HL-60 (cell line): ENCODE data around the gene C5orf58.

Experiments used
- CTCF ChIP-seq: IDR thresholded peaks from one replicate; pipeline ENCODE4 v1.5.1; 2011; ENCODE audit warnings: low read length, control low read depth, inconsistent platforms; ENCODE audit not compliant: insufficient read depth
- GABPA ChIP-seq: IDR thresholded peaks from 2 replicates; pipeline ENCODE4 v1.6.1; 2012; ENCODE audit warnings: low read depth
- POLR2AphosphoS5 ChIP-seq: IDR thresholded peaks from 2 replicates; pipeline ENCODE4 v1.6.1; 2012; ENCODE audit warnings: low read depth
- REST ChIP-seq: IDR thresholded peaks from 2 replicates; pipeline ENCODE4 v1.6.1; 2012; ENCODE audit warnings: low read depth; ENCODE audit not compliant: insufficient replicate concordance

GRCh38 chr5:170223360-170223759, 9.4 kb upstream of the C5orf58 start:
- TF ChIP-seq CTCF (no peak), REST (no peak), GABPA (no peak), POLR2AphosphoS5 (no peak)
